ENCODE data around the gene FRYL. TPM values are rescaled to one million over a fixed set of nuclear protein-coding genes. Genes with fewer than 3 reads are reported as not detected.

Gene FRYL
- total and polyA plus RNA-seq, 2 of the 13 experiments (the other 11 are each of a cell fraction or from before 2014, with no cell fraction given), result 9.7 to 19.6 TPM

GRCh38 chr4:48623182-48623780 lies 156.8 kb downstream of the FRYL start (continued):
- TF ChIP-seq, protein P1, sequence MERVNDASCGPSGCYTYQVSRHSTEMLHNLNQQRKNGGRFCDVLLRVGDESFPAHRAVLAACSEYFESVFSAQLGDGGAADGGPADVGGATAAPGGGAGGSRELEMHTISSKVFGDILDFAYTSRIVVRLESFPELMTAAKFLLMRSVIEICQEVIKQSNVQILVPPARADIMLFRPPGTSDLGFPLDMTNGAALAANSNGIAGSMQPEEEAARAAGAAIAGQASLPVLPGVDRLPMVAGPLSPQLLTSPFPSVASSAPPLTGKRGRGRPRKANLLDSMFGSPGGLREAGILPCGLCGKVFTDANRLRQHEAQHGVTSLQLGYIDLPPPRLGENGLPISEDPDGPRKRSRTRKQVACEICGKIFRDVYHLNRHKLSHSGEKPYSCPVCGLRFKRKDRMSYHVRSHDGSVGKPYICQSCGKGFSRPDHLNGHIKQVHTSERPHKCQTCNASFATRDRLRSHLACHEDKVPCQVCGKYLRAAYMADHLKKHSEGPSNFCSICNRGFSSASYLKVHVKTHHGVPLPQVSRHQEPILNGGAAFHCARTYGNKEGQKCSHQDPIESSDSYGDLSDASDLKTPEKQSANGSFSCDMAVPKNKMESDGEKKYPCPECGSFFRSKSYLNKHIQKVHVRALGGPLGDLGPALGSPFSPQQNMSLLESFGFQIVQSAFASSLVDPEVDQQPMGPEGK (CRISPR knock-in tag; IDR thresholded peaks at IDR 0.05), result no peak
- TF ChIP-seq ZSCAN21 (CRISPR knock-in tag; IDR thresholded peaks at IDR 0.05; ENCODE audit: borderline replicate concordance) (no peak), NFIC (IDR thresholded peaks at IDR 0.05; ENCODE audit: low read length) (0 out of 2 replicates have a peak, but pooled peaks have one; percentile 47), RXRB (CRISPR knock-in tag; IDR thresholded peaks at IDR 0.05; ENCODE audit: borderline replicate concordance) (peak; percentile 87), FOXO4 (CRISPR knock-in tag; conservative IDR thresholded peaks at IDR 0.05) (no peak), KLF11 (CRISPR knock-in tag; IDR thresholded peaks at IDR 0.05) (no peak), MLLT10 (CRISPR knock-in tag; IDR thresholded peaks at IDR 0.05) (no peak), ZNF234 (CRISPR knock-in tag; conservative IDR thresholded peaks at IDR 0.05) (no peak), CHCHD3 (CRISPR knock-in tag; IDR thresholded peaks at IDR 0.05) (no peak), MEIS1 (CRISPR knock-in tag; IDR thresholded peaks at IDR 0.05; ENCODE audit: borderline replicate concordance) (no peak), RCOR2 (CRISPR knock-in tag; IDR thresholded peaks at IDR 0.05) (0 out of 2 replicates have a peak, but pooled peaks have one; percentile 47), PHF20 (CRISPR knock-in tag; IDR thresholded peaks at IDR 0.05) (no peak), EEA1 (CRISPR knock-in tag; IDR thresholded peaks at IDR 0.05; ENCODE audit: borderline replicate concordance) (no peak), SALL1 (CRISPR knock-in tag; IDR thresholded peaks at IDR 0.05) (no peak; the same call in 1 of the 2 replicates), KLF12 (CRISPR knock-in tag; IDR thresholded peaks at IDR 0.05; ENCODE audit: borderline replicate concordance) (no peak), ZMAT3 (CRISPR knock-in tag; conservative IDR thresholded peaks at IDR 0.05) (no peak), TARDBP (CRISPR knock-in tag; IDR thresholded peaks at IDR 0.05) (no peak; the same call in 1 of the 2 replicates)
- TF ChIP-seq, protein P2, sequence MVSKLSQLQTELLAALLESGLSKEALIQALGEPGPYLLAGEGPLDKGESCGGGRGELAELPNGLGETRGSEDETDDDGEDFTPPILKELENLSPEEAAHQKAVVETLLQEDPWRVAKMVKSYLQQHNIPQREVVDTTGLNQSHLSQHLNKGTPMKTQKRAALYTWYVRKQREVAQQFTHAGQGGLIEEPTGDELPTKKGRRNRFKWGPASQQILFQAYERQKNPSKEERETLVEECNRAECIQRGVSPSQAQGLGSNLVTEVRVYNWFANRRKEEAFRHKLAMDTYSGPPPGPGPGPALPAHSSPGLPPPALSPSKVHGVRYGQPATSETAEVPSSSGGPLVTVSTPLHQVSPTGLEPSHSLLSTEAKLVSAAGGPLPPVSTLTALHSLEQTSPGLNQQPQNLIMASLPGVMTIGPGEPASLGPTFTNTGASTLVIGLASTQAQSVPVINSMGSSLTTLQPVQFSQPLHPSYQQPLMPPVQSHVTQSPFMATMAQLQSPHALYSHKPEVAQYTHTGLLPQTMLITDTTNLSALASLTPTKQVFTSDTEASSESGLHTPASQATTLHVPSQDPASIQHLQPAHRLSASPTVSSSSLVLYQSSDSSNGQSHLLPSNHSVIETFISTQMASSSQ (IDR thresholded peaks at IDR 0.05; ENCODE audit: low read depth), result peak; percentile 22; the same call in 1 of the 2 replicates
- TF ChIP-seq, protein P2 (CRISPR knock-in tag; IDR thresholded peaks at IDR 0.05; ENCODE audit: borderline replicate concordance), result no peak

Data from HepG2 (cell line).